DOHH2 (cell line): Measurements from ENCODE around the gene PEAK1.

Source experiments
- H3F3A ChIP-seq: fragments of 200-600 bp; sonication (generic), shearing (Covaris generic); 2 replicates; pipeline ENCODE4 v1.6.0; 2016; ENCODE audit warnings: antibody characterized with exemption, mild to moderate bottlenecking; ENCODE audit not compliant: control insufficient read depth, insufficient read depth
- H3K27ac ChIP-seq: fragments of 200-600 bp; sonication (generic); 2 replicates; pipeline ENCODE4 v1.5.1; 2014; ENCODE audit warnings: low read depth, mild to moderate bottlenecking, low read length, moderate library complexity
- H3K27me3 ChIP-seq: fragments of 200-600 bp; sonication (generic); 2 replicates; pipeline ENCODE4 v1.6.1; 2014; ENCODE audit warnings: mild to moderate bottlenecking, low read length, mixed read lengths; ENCODE audit not compliant: control insufficient read depth
- H3K36me3 ChIP-seq: fragments of 200-600 bp; sonication (generic); 2 replicates; pipeline ENCODE4 v1.6.1; 2014; ENCODE audit warnings: mild to moderate bottlenecking, low read length, moderate library complexity, mixed read lengths; ENCODE audit not compliant: control insufficient read depth
- H3K4me1 ChIP-seq: fragments of 200-600 bp; sonication (generic); 2 replicates; pipeline ENCODE4 v1.6.1; 2014; ENCODE audit warnings: mild to moderate bottlenecking, low read length, mixed read lengths; ENCODE audit not compliant: control insufficient read depth
- H3K4me2 ChIP-seq: fragments of 200-600 bp; sonication (generic); 2 replicates; pipeline ENCODE4 v1.6.0; 2014; ENCODE audit warnings: mild to moderate bottlenecking, low read length, moderate library complexity
- H3K4me3 ChIP-seq: fragments of 200-600 bp; sonication (generic); 2 replicates; pipeline ENCODE4 v1.5.1; 2014; ENCODE audit warnings: mild to moderate bottlenecking, low read length, mixed read lengths
- H3K79me2 ChIP-seq: fragments of 200-600 bp; sonication (generic); 2 replicates; pipeline ENCODE4 v1.6.1; 2014; ENCODE audit warnings: mild to moderate bottlenecking, low read length, mixed read lengths; ENCODE audit not compliant: control insufficient read depth
- H3K9me2 ChIP-seq: fragments of 200-600 bp; sonication (generic); replicated peaks from 2 replicates; pipeline ENCODE4 v1.6.1; 2014; ENCODE audit warnings: mild to moderate bottlenecking, low read length, mixed read lengths; ENCODE audit not compliant: control insufficient read depth
- H3K9me3 ChIP-seq: fragments of 200-600 bp; sonication (generic); 2 replicates; pipeline ENCODE4 v1.6.1; 2014; ENCODE audit warnings: antibody characterized with exemption, low read length, mixed read lengths; ENCODE audit not compliant: control insufficient read depth, insufficient read depth
- H4K20me1 ChIP-seq: fragments of 200-600 bp; sonication (generic); 2 replicates; pipeline ENCODE4 v1.6.0; 2014; ENCODE audit warnings: low read depth, mild to moderate bottlenecking, antibody characterized with exemption, low read length, moderate library complexity; ENCODE audit not compliant: control insufficient read depth, insufficient read depth
- EZH2phosphoT487 ChIP-seq: fragments of 200-600 bp; sonication (generic); IDR thresholded peaks from 2 replicates; pipeline ENCODE4 v1.6.1; 2017; ENCODE audit warnings: borderline replicate concordance, mild to moderate bottlenecking, antibody characterized with exemption, low read length, moderate library complexity, mixed read lengths
- TF ChIP-seq, protein P1 (sequence below): fragments of 200-600 bp; sonication (generic); IDR thresholded peaks from one replicate; pipeline ENCODE4 v1.5.1; 2014; ENCODE audit warnings: antibody characterized with exemption, mild to moderate bottlenecking, low read depth, low read length; ENCODE audit not compliant: poor library complexity, severe bottlenecking

PEAK1 gene

DNA sequence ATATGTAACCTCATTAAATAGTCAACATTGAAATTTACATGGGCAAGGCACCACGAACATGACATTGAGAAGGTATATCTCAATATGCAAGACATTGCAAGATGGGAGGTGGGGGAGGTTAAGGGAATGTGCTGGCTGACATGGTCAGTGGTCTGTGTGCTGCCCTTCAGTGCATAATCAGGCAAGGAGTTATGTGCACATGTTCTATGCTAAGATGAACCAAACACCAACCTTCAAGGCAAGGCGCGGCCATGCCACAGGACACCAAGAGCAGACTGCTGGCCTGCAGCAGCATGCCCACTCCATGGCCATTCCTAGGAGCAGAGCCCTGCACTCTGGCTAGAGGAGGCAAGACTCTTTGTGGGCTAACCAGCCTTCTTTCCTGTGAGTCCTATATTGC, 308.1 kb downstream of the PEAK1 start:
- no peaks in the 10 kb centered on the region for H3K9me2 ChIP-seq

DNA sequence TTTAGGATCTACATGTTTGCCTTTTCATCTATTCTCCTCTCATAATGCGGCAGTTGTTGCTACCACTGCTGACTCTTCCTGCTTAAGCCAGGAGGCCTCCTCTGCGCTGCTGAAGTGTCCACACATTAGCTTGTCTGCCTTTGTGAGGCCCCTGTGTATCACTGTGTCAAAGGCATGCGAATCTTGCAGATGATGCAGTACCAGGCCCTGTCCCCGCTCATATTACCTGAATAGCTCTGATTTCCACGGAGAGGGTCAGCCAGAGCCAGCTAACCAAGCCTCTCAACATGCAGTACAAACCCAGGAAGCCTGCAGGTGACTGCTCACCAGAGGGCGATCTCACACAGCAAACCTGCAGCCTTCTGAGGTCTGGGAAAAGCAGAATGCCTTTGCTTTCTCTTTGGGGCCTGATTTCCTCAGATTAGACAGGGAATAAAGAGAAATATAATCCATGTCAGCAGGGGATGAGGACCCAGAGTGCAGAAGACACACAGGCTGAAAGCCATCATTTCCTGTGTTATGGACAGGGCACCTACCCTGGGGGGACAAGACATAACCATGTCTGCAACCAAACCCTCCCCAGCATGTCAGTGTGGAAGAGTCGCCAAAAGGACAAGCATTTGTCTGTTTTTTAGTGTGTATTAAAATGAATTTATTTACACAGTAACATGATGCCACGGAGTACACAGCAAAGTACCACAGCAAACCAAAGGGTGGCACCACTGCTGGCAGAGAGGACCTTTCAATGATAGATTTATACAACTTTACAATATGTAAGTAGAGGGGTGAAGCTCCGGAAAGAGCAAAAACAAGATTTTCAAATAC, 312.2 kb downstream of the PEAK1 start:
- no peaks in the 10 kb centered on the region for H3K36me3 ChIP-seq
- H4K20me1 ChIP-seq: no peaks in the 10 kb centered on the region
- no peaks in the 10 kb centered on the region for H3K9me3 ChIP-seq
- H3K9me2 ChIP-seq: no peaks in the 10 kb centered on the region
- H3K27ac ChIP-seq: no peak overlapping the region
- no peaks in the 10 kb centered on the region for H3K27me3 ChIP-seq
- no peak overlapping the region for H3K4me2 ChIP-seq
- H3K4me3 ChIP-seq: no peak overlapping the region
- no peak for TF ChIP-seq EZH2phosphoT487
- TF ChIP-seq, protein P1, sequence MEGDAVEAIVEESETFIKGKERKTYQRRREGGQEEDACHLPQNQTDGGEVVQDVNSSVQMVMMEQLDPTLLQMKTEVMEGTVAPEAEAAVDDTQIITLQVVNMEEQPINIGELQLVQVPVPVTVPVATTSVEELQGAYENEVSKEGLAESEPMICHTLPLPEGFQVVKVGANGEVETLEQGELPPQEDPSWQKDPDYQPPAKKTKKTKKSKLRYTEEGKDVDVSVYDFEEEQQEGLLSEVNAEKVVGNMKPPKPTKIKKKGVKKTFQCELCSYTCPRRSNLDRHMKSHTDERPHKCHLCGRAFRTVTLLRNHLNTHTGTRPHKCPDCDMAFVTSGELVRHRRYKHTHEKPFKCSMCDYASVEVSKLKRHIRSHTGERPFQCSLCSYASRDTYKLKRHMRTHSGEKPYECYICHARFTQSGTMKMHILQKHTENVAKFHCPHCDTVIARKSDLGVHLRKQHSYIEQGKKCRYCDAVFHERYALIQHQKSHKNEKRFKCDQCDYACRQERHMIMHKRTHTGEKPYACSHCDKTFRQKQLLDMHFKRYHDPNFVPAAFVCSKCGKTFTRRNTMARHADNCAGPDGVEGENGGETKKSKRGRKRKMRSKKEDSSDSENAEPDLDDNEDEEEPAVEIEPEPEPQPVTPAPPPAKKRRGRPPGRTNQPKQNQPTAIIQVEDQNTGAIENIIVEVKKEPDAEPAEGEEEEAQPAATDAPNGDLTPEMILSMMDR: peak; percentile 72
- H3F3A ChIP-seq: no peaks in the 10 kb centered on the region
- no peaks in the 10 kb centered on the region for H3K79me2 ChIP-seq
- no peaks in the 10 kb centered on the region for H3K4me1 ChIP-seq

More for the DNA sequence above, 308.1 kb downstream of the PEAK1 start:
- H3K27me3 ChIP-seq: no peaks in the 10 kb centered on the region
- H3K27ac ChIP-seq: no peak overlapping the region
- no peaks in the 10 kb centered on the region for H3K4me1 ChIP-seq
- H3F3A ChIP-seq: no peaks in the 10 kb centered on the region
- no peaks in the 10 kb centered on the region for H4K20me1 ChIP-seq
- H3K36me3 ChIP-seq: no peaks in the 10 kb centered on the region
- no peaks in the 10 kb centered on the region for H3K9me3 ChIP-seq
- H3K4me3 ChIP-seq: no peak overlapping the region
- no peak for TF ChIP-seq EZH2phosphoT487
- TF ChIP-seq, protein P1: no peak
- H3K4me2 ChIP-seq: no peak overlapping the region
- H3K79me2 ChIP-seq: no peaks in the 10 kb centered on the region

DNA sequence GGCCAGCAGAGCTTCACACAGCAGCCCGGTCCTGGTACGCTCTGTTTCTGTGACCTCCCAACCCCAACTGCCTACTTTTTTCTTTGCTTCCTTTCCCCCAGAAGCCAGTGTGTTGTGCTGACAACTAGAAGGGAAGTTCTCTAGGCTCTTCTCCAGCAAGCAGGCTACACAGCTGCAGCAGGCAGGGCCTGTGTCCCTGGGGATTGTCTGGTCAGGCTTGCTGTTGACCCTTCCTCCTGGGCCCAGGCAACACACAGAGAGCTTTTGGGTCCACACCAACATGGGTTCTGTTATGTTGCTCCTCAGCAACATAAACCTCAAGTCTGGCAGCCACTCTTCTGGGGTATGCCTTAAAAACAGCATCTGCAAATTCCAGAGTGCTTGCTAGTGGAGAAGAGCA, 312.8 kb downstream of the PEAK1 start:
- Histone ChIP-seq H3K79me2 (no peaks in the 10 kb centered on the region), H3K27me3 (no peaks in the 10 kb centered on the region), H3K4me3 (no peak overlapping the region), H3F3A (no peaks in the 10 kb centered on the region), H3K36me3 (no peaks in the 10 kb centered on the region), H3K27ac (no peak overlapping the region), H3K9me3 (no peaks in the 10 kb centered on the region), H4K20me1 (no peaks in the 10 kb centered on the region), H3K4me1 (no peaks in the 10 kb centered on the region), H3K9me2 (no peaks in the 10 kb centered on the region), H3K4me2 (no peak overlapping the region)
- TF ChIP-seq EZH2phosphoT487: no peak
- TF ChIP-seq, protein P1: no peak
